ENCODE data around the gene GALNT16. TPM values are rescaled to one million over a fixed set of nuclear protein-coding genes. Genes with fewer than 3 reads are reported as not detected.

GALNT16 gene
- total and polyA plus RNA-seq, 2 donors (not counting 1 experiment from before 2014, with no cell fraction given) = 0.09 to 3.4 TPM

- Histone ChIP-seq H3K9ac (ENCODE audit: low read length) (peak overlapping the region; percentile 94), H2AFZ (ENCODE audit: insufficient read depth, low read depth, low read length, poor library complexity, severe bottlenecking) (peak overlapping the region; percentile 97), H3K4me1 (ENCODE audit: control insufficient read depth in 2 of 2, insufficient read depth in 2 of 2, low read length in 2 of 2) (peaks cover 36 to 42% of the 10 kb centered on the region in 2 donors), H3K27me3 (replicated peaks in 1 of 4; ENCODE audit: control extremely low read depth in 1 of 4, control insufficient read depth in 3 of 4, insufficient read depth in 4 of 4, low read length in 3 of 4) (no peaks in the 10 kb centered on the region), H3K4me2 (replicated peaks; ENCODE audit: low read depth, low read length, poor library complexity, severe bottlenecking) (peak overlapping the region; percentile 82), H3K27ac (ENCODE audit: low read length in 2 of 2) (peak overlapping the region; percentile 90 to 99), H3K36me3 (replicated peaks in 1 of 2; ENCODE audit: control extremely low read depth in 1 of 2, control insufficient read depth in 1 of 2, extremely low read depth in 1 of 2, insufficient read depth in 2 of 2, low read length in 1 of 2) (peaks cover 8 to 21% of the 10 kb centered on the region in 2 experiments), H3K4me3 (ENCODE audit: control extremely low read depth in 1 of 5, extremely low read depth in 1 of 5, insufficient read depth in 1 of 5, low read depth in 2 of 5, low read length in 4 of 5) (peak overlapping the region; percentile 82 to 99 (median 94)), H3K9me3 (ENCODE audit: control extremely low read depth in 1 of 3, control insufficient read depth in 2 of 3, insufficient read depth in 1 of 3, low read length in 2 of 3) (no peaks in the 10 kb centered on the region), H4K20me1 (ENCODE audit: control insufficient read depth, insufficient read depth, low read length, poor library complexity, severe bottlenecking) (peaks cover 22% of the 10 kb centered on the region), H3K79me2 (ENCODE audit: control insufficient read depth, insufficient read depth, low read length) (peaks cover 93% of the 10 kb centered on the region)
- no peaks in the 10 kb centered on the region for H3K9me3 Mint-ChIP-seq (ENCODE audit: insufficient read depth)
- POLR2A ChIA-PET = interaction anchor here (1.1 to 1.4 kb wide), 3 partner anchors 31 to 368 kb away, joined by 4 to 8 read pairs (median 5); partner anchors contain the start of gene SRSF5
- intact Hi-C loops (cut with micrococcal nuclease) = loop anchor here (1.0 to 10.0 kb wide), 7 partner anchors 30 to 1797 kb away; partner anchors contain the start of genes DCAF5, PIGH, RDH11 and SRSF5
- H3K4me1 Mint-ChIP-seq = peaks cover 52% of the 10 kb centered on the region
- under 1% methylated on average over 18 of the region's 18 CpGs for WGBS (ENCODE audit: insufficient coverage)
- peak overlapping the region; percentile 98 for H3K27ac Mint-ChIP-seq
- DNase-seq = no peak
- ATAC-seq (ENCODE audit: low read depth) = no peak
- TF ChIP-seq EZH2 (IDR thresholded peaks at IDR 0.05; ENCODE audit: borderline replicate concordance, insufficient read depth, low read depth, low read length, poor library complexity, severe bottlenecking) = no peak
- no peak for TF ChIP-seq CTCF (IDR thresholded peaks at IDR 0.05)
- H3K4me3 Mint-ChIP-seq = peak overlapping the region; percentile 95
- CTCF ChIA-PET = interaction anchor here (1.9 to 3.7 kb wide), 2 partner anchors 61 to 157 kb away, joined by 5 to 36 read pairs; no protein-coding TSS in a partner anchor
- no peaks in the 10 kb centered on the region for H3K27me3 Mint-ChIP-seq
These were observed 138.9 kb downstream of the GALNT16 start for GRCh38 chr14:69398818-69399210.

DNA sequence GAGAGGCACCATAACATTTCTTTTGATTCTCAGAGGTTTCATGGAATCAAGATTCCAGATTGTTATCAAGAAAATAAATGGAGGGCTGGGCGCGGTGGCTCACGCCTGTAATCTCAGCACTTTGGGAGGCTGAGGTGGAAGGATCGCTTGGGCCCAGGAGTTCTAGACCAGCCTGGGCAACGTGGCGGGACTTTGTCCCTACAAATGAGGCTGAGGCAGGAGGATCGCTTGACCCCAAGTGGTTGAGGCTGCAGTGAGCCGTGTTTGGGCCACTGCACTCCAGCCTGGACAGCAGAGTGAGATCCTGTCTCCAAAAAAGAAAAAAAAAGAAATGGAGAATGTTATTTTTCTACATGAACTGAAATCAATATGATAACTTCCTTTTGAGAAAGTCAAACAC lies 139.8 kb downstream of the GALNT16 start:
- Histone ChIP-seq H3K9ac (ENCODE audit: low read length) (peak overlapping the region; percentile 94), H3K4me3 (ENCODE audit: control extremely low read depth in 1 of 5, extremely low read depth in 1 of 5, insufficient read depth in 1 of 5, low read depth in 2 of 5, low read length in 4 of 5) (peak overlapping the region in 2 of 5 experiments; percentile 91 to 99), H3K79me2 (ENCODE audit: control insufficient read depth, insufficient read depth, low read length) (peaks cover 86% of the 10 kb centered on the region), H3K27ac (ENCODE audit: low read length in 2 of 2) (no peak overlapping the region), H2AFZ (ENCODE audit: insufficient read depth, low read depth, low read length, poor library complexity, severe bottlenecking) (no peak overlapping the region), H3K36me3 (replicated peaks in 1 of 2; ENCODE audit: control extremely low read depth in 1 of 2, control insufficient read depth in 1 of 2, extremely low read depth in 1 of 2, insufficient read depth in 2 of 2, low read length in 1 of 2) (peaks cover 6 to 13% of the 10 kb centered on the region in 2 experiments), H3K27me3 (replicated peaks in 1 of 4; ENCODE audit: control extremely low read depth in 1 of 4, control insufficient read depth in 3 of 4, insufficient read depth in 4 of 4, low read length in 3 of 4) (no peaks in the 10 kb centered on the region), H3K4me1 (ENCODE audit: control insufficient read depth in 2 of 2, insufficient read depth in 2 of 2, low read length in 2 of 2) (peaks cover 36 to 42% of the 10 kb centered on the region in 2 donors), H3K4me2 (replicated peaks; ENCODE audit: low read depth, low read length, poor library complexity, severe bottlenecking) (peak overlapping the region; percentile 82), H4K20me1 (ENCODE audit: control insufficient read depth, insufficient read depth, low read length, poor library complexity, severe bottlenecking) (peaks cover 21% of the 10 kb centered on the region), H3K9me3 (ENCODE audit: control extremely low read depth in 1 of 3, control insufficient read depth in 2 of 3, insufficient read depth in 1 of 3, low read length in 2 of 3) (no peaks in the 10 kb centered on the region)
- ChIA-PET POLR2A (no interaction called here), CTCF (interaction anchor here (3.7 kb wide), 1 partner anchor 60 kb away, joined by 36 read pairs; no protein-coding TSS in a partner anchor)
- 94% methylated on average over 7 of the region's 8 CpGs for WGBS (ENCODE audit: insufficient coverage)
- DNase-seq (no peak), ATAC-seq (ENCODE audit: low read depth) (no peak)
- intact Hi-C loops (cut with micrococcal nuclease) = loop anchor here (2.0 to 10.0 kb wide), 3 partner anchors 29 to 1797 kb away; partner anchors contain the start of genes PIGH and RDH11
- no peaks in the 10 kb centered on the region for H3K9me3 Mint-ChIP-seq (ENCODE audit: insufficient read depth)
- peaks cover 55% of the 10 kb centered on the region for H3K4me1 Mint-ChIP-seq
- TF ChIP-seq CTCF (IDR thresholded peaks at IDR 0.05) = no peak
- TF ChIP-seq EZH2 (IDR thresholded peaks at IDR 0.05; ENCODE audit: borderline replicate concordance, insufficient read depth, low read depth, low read length, poor library complexity, severe bottlenecking) = no peak
- no peak overlapping the region for H3K27ac Mint-ChIP-seq
- no peaks in the 10 kb centered on the region for H3K27me3 Mint-ChIP-seq
- H3K4me3 Mint-ChIP-seq = peak overlapping the region; percentile 95
